CD4-positive, alpha-beta T cell treated with Interferon gamma for 1 hour (primary cell): ENCODE data around the gene IGLL1.
"Not testable (repeated sequence)": the region's sequence is repeated elsewhere in the genome, so short reads cannot be mapped to it uniquely, and the experiment has no call there.

Experiments used
- DNase-seq: peaks from one replicate; pipeline ENCODE4 v3.0.0-alpha.2; 2020

The IGLL1 gene

GRCh38 chr22:23561025-23561510, 19.0 kb downstream of the IGLL1 start:
- DNase-seq = not testable (repeated sequence)

GRCh38 chr22:23560215-23560614, 19.9 kb downstream of the IGLL1 start:
- DNase-seq = not testable (repeated sequence)

DNA sequence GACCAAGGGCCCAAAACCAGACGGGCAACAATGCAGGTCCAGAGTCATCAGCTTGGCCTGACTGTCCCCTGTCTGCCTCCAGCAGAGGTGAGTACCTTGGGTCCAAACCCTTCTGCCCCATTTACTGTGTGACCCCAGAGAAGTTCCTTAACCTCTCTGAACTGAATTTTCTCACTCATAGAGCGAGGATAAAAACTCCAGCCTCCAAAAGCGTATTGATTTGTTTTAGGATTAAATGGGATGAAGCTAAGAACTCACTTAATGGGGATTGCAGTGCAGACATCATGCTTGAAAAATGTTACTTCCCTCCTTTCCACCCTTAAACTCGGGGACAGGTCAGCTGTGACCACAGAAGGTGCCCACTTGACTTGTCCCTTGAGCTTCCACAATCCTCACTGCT, 22.6 kb downstream of the IGLL1 start:
- DNase-seq = no peak

- DNase-seq = no peak
Measured at GRCh38 chr22:23557036-23557435, 23.1 kb downstream of the IGLL1 start.

DNA sequence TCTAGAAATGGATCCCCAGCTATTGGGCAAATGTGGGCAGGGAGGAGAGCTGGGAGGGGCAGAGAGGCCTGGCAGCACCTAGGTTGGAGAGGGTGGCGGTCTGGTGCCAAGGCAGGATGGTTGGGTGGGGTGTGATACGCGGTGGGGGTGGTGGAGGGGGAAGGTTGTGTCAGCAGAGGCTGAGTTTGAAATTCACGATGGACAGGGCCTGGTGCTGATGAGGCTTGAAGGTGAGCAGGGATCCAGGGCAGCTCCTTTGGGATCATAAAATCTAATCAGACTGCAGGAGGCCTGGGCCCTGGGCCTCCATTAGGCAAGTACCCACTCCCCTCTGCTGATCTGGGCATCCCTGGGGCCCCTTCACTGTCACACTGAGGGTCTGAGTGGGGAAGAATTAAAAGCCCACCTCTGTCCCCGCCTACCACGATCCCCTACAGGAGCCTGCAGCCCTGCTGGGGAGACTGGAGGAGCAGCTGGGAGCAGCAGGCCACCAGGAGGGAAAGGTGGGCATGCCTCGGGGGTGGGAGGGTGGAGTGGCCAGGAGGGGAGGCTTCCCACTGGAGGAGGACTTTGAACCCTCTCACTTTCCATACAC, 24.0 kb downstream of the IGLL1 start:
- no peak for DNase-seq

DNA sequence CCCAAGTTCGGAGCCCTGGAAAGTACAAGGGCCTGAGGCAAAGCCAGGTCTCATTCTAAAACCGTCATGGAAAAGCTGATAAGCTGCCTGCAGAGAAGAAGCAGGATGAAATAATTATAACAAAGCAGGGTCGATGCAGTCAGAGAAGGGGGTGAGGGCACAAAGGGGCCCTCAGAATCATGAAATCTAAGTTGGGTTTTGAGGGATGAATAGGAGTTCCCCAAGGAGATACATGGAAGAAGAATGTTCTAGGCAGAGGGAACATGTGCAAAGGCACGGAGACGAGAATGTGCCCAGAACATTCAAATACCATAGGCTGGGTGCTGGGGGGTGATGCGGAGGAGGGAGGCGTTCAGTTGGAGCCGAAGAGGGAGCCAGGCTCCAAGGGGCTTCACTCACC, 25.0 kb downstream of the IGLL1 start:
- no peak for DNase-seq

GRCh38 chr22:23553924-23554870, 25.9 kb downstream of the IGLL1 start:
- no peak for DNase-seq

GRCh38 chr22:23553438-23553837, 26.7 kb downstream of the IGLL1 start:
- DNase-seq = no peak

DNA sequence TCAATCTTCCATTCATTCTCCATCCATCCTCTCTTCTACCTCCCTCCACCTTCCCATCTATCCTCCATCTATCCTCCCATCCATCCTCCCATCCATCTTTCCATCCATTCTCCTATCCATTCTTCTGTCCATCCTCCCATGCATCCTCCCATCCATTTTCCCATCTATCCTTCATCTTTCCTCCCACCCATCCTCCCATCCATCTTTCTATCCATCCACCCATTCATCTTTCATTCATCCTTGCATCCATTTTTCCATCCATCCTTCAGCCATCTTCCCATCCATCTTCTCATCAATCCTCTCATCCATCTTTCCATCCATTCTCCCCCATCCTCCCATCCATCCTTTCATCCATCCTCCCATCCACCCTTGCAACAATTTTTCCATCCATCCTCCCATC, 27.5 kb downstream of the IGLL1 start:
- no peak for DNase-seq

DNA sequence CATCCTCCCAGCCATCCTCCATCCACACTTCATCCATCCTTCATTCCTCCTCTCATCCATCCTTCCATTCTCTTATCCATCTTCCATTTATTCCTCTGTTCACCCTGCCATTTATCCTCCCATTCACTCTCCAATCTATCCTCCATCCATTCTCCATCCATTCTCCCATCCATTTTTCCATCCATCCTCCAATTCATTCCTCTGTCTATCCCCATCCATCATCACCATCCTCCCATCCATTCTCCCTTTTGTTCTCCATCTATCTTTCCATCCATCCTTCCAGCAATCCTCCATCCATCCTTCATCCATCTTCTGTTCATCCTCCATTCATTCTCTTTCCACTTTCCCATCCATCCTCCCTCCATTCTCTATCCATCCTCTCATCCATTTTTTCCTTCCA, 28.7 kb downstream of the IGLL1 start:
- no peak for DNase-seq

GRCh38 chr22:23550049-23550650, 29.9 kb downstream of the IGLL1 start:
- DNase-seq = no peak

- DNase-seq = no peak
Measured at GRCh38 chr22:23549198-23549595, 30.9 kb downstream of the IGLL1 start.

DNA sequence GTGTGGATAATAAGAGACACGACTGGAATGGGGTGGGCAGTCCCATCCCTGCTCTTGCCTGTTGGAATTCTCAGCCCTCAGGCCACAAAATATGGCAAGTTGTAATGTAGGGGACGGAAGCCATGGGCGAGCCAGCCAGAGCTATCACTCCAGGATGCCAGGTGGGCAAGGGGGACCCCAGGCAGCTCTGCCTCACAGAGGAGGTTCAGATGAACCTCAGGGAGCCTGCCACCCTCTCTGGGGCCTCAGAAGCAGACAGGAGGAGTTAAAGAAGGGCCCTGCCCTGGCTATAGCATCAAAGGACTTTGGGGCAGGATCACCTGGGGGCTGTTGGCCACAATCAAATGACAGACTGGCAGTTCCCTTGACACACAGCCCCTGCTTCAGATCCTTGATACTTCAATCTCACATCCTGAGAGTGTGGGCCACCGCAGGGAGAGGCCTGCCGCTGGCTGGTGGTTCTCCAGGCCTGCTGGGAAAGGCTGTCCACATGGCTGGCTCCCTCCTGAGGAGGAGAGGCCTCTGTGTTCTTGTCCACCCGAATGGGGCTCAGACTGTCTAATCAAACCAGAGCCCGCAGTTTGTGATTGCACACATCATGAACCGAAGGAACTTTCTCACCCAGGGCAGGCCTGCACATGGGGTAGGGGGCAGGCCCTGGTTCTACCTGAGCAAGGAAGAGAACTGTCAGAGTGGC, 31.4 kb downstream of the IGLL1 start:
- DNase-seq = no peak

- DNase-seq = no peak
Measured at GRCh38 chr22:23547818-23548500, 32.1 kb downstream of the IGLL1 start.

DNA sequence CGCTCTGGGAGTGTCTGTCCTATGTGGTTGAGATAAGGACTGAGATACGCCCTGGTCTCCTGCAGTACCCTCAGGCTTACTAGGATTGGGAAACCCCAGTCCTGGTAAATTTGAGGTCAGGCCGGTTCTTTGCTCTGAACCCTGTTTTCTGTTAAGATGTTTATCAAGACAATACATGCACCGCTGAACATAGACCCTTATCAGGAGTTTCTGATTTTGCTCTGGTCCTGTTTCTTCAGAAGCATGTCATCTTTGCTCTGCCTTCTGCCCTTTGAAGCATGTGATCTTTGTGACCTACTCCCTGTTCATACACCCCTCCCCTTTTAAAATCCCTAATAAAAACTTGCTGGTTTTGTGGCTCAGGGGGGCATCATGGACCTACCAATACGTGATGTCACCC, 32.7 kb downstream of the IGLL1 start:
- not testable (repeated sequence) for DNase-seq

GRCh38 chr22:23544852-23545251, 35.2 kb downstream of the IGLL1 start:
- DNase-seq = no peak

- DNase-seq = not testable (repeated sequence)
Measured at GRCh38 chr22:23543506-23544000, 36.5 kb downstream of the IGLL1 start.

DNA sequence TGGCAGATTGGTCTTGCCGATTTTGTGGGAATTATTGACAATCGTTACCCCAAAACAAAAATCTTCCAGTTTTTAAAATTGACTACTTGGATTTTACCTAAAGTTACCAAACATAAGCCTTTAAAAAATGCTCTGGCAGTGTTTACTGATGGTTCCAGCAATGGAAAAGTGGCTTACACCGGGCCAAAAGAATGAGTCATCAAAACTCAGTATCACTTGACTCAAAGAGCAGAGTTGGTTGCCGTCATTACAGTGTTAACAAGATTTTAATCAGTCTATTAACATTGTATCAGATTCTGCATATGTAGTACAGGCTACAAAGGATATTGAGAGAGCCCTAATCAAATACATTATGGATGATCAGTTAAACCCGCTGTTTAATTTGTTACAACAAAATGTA, 37.2 kb downstream of the IGLL1 start:
- DNase-seq = no peak

GRCh38 chr22:23542391-23542790, 37.7 kb downstream of the IGLL1 start:
- not testable (repeated sequence) for DNase-seq

DNA sequence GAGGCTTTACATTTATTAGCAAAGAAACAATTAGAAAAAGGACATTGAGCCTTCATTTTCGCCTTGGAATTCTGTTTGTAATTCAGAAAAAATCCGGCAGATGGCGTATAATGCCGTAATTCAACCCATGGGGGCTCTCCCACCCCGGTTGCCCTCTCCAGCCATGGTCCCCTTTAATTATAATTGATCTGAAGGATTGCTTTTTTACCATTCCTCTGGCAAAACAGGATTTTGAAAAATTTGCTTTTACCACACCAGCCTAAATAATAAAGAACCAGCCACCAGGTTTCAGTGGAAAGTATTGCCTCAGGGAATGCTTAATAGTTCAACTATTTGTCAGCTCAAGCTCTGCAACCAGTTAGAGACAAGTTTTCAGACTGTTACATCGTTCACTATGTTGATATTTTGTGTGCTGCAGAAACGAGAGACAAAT, 38.2 kb downstream of the IGLL1 start:
- DNase-seq = not testable (repeated sequence)

- DNase-seq = not testable (repeated sequence)
Measured at GRCh38 chr22:23540837-23541236, 39.3 kb downstream of the IGLL1 start.

DNA sequence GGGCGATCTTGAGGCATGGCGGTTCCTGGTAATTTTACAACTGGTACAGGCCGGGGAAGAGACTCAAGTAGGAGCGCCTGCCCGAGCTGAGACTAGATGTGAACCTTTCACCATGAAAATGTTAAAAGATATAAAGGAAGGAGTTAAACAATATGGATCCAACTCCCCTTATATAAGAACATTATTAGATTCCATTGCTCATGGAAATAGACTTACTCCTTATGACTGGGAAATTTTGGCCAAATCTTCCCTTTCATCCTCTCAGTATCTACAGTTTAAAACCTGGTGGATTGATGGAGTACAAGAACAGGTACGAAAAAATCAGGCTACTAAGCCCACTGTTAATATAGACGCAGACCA, 40.3 kb downstream of the IGLL1 start:
- DNase-seq = not testable (repeated sequence)
